Stomach (tissue), 9 donors: Measurements from ENCODE around the gene RYR3. TPM values are rescaled to one million over a fixed set of nuclear protein-coding genes. Genes with fewer than 3 reads are reported as not detected.

Experiments
- DNase-seq, 2 donors: peaks; one replicate each; pipeline versions ENCODE4 v3.0.0 to v3.0.0-alpha.2; 2013 to 2019
- H3K27ac ChIP-seq, 5 donors: fragments of 200-600 bp in 4 of 5; sonication (generic) in 4 of 5; one replicate each; pipeline ENCODE4 v1.5.1; 2013 to 2019; ENCODE audit warnings: mild to moderate bottlenecking in 1 of 5, moderate library complexity in 1 of 5
- H3K27me3 ChIP-seq, 3 donors: fragments of 200-600 bp; sonication (generic); one replicate each; pipeline ENCODE4 v1.5.1; 2017 to 2019; ENCODE audit warnings: mixed run types in 1 of 3
- H3K36me3 ChIP-seq, 4 donors: fragments of 200-600 bp; sonication (generic); 1 replicate in 3 of 4; 2 replicates in 1 of 4; pipeline ENCODE4 v1.5.1; 2016 to 2019
- H3K4me1 ChIP-seq, 4 donors: fragments of 200-600 bp; sonication (generic); one replicate each; pipeline ENCODE4 v1.5.1; 2016 to 2019
- H3K4me3 ChIP-seq, 4 donors: fragments of 200-600 bp; sonication (generic) in 3 of 4; one replicate each; pipeline ENCODE4 v1.5.1; 2016 to 2019; ENCODE audit warnings: mild to moderate bottlenecking in 1 of 4
- H3K9me3 ChIP-seq, 4 donors: fragments of 200-600 bp; sonication (generic); one replicate each; pipeline ENCODE4 v1.5.1; 2016 to 2019
- EP300 ChIP-seq: sonication (generic); formaldehyde crosslinking; IDR thresholded peaks from one replicate; pipeline ENCODE4 v1.6.1; 2017; ENCODE audit warnings: antibody characterized with exemption
- POLR2A ChIP-seq, 4 donors: fragments of 450-650 bp; IDR thresholded peaks; one replicate each; pipeline ENCODE4 v1.6.1; 2016; ENCODE audit warnings: antibody characterized with exemption in 4 of 4, control low read depth in 2 of 4, mild to moderate bottlenecking in 1 of 4, moderate library complexity in 1 of 4
- POLR2AphosphoS5 ChIP-seq, 3 donors: sonication (generic); formaldehyde crosslinking; IDR thresholded peaks; one replicate each; pipeline ENCODE4 v1.6.1; 2016; ENCODE audit warnings: antibody characterized with exemption in 3 of 3
- WGBS, 5 donors: extraction: QIAGEN DNeasy Blood & Tissue Kit in 3 of 5; methylation state at CpG; one replicate each; pipeline versions ENCODE4 v1.1.5 to v1.1.7; 2013 to 2018; 5-methylcytosine and 5-hydroxymethylcytosine counted together
- intact Hi-C: fragments of 100-400 bp; cut with DNase I; formaldehyde crosslinking; loops from one replicate; pipeline ENCODE4 v1.15.1; 2023; ENCODE audit warnings: low total_unique reads
- polyA plus RNA-seq, 3 donors: library from polyadenylated mRNA; stranded (reverse); fragments of 200-250 nt; gene quantifications; one replicate each; pipeline ENCODE4 v1.2.3, GENCODE V29; 2013
- total RNA-seq, 5 donors: library from RNA; depleted of rRNA; stranded (reverse); fragments of >200 nt; gene quantifications; one replicate each; pipeline versions ENCODE4 v1.1.0 to v1.2.3, GENCODE V29; 2014 to 2016
- TF ChIP-seq, protein P1 (sequence below), 7 experiments: fragments of 450-650 bp in 4 of 7; fragments of 200-600 bp in 3 of 7; sonication (generic) in 3 of 7; IDR thresholded peaks; one replicate each; pipeline ENCODE4 v1.5.1; 2016 to 2019; ENCODE audit warnings: antibody characterized with exemption in 7 of 7, control low read depth in 2 of 7, mild to moderate bottlenecking in 1 of 7
- donor health status: healthy with polysubstance abuse.
- donor health status: Bipolar disorder and iron deficiency.
- donor health status: healthy.

The RYR3 gene
- total and polyA plus RNA-seq, 8 donors, result 0.12 to 36.2 (median 4.0) TPM

DNA sequence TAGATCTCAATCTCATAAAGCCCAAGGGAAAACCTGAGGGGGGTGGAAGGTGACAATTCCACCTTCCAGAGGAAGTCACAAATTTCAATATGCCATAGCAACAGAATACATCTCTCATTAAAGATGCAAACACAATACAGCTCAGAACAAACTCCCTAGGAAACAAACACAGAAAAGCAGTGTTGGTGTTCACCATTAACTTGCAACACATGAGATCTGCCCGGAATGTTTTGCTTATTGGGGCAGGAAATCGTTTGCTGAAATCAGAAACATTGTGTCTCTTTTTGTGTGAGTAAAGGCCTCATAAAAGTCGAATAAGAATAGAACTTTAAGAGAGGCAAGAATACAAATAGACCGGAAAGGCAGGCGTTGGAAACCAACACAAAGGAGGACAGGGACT is 5.8 kb upstream of the RYR3 start:
- H3K27ac ChIP-seq, result no peak overlapping the region
- no peaks in the 10 kb centered on the region for H3K36me3 ChIP-seq
- no peaks in the 10 kb centered on the region for H3K4me1 ChIP-seq
- H3K9me3 ChIP-seq, result no peaks in the 10 kb centered on the region
- intact Hi-C loops, result no loop called here
- WGBS, 5 donors, result 56 to 68% (median 65%) methylated on average over 5 of the region's 5 CpGs
- H3K27me3 ChIP-seq, result peaks cover 0 to 26% (median 4%) of the 10 kb centered on the region in 3 donors
- H3K4me3 ChIP-seq, result no peak overlapping the region
- no peak for DNase-seq
- TF ChIP-seq POLR2AphosphoS5 (IDR thresholded peaks at IDR 0.05), result no peak
- TF ChIP-seq, protein P1, sequence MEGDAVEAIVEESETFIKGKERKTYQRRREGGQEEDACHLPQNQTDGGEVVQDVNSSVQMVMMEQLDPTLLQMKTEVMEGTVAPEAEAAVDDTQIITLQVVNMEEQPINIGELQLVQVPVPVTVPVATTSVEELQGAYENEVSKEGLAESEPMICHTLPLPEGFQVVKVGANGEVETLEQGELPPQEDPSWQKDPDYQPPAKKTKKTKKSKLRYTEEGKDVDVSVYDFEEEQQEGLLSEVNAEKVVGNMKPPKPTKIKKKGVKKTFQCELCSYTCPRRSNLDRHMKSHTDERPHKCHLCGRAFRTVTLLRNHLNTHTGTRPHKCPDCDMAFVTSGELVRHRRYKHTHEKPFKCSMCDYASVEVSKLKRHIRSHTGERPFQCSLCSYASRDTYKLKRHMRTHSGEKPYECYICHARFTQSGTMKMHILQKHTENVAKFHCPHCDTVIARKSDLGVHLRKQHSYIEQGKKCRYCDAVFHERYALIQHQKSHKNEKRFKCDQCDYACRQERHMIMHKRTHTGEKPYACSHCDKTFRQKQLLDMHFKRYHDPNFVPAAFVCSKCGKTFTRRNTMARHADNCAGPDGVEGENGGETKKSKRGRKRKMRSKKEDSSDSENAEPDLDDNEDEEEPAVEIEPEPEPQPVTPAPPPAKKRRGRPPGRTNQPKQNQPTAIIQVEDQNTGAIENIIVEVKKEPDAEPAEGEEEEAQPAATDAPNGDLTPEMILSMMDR (IDR thresholded peaks at IDR 0.05), result no peak
- no peak for TF ChIP-seq EP300
- TF ChIP-seq POLR2A (IDR thresholded peaks at IDR 0.05), result no peak

DNA sequence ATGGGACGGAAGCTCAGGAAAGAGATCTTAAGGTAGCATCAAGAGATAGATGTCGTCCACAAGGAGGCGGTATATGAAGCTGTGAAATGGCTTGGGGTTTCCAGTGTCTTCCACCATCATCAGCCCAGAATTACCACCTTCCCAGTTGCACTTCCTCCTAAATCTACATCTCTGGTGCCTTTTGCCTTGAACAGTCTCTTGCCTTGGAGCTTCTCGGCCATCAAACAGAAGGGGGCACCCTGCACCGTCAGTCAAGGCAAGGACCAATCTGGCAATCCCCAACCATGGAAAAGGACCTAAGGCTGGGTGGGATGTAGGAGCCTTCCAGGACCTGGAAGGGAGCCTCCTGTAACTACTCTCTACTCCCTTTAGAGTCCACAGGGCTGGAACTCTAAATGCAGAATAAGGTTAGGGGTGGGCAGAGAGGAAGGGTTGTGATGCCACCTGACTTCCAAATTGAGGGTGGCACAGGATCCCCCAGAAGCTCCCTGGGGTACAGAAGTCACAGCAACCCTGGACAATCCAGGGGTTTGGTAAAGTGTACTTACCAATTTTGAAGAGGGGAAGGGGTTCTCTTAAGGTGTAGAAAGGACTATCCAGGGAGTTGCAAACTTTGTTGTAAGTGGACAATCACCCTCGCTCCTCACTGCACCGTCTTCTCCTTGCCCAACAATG is 1.0 kb upstream of the RYR3 start:
- H3K4me1 ChIP-seq, result peaks cover 0 to 17% (median 4%) of the 10 kb centered on the region in 4 donors
- intact Hi-C loops, result no loop called here
- peak overlapping the region in 1 of 4 donors; percentile 41 for H3K4me3 ChIP-seq
- no peak overlapping the region for H3K27ac ChIP-seq
- H3K27me3 ChIP-seq, result peaks cover 0 to 51% (median 26%) of the 10 kb centered on the region in 3 donors
- DNase-seq, result peak in 1 of 2 donors; percentile 61
- TF ChIP-seq POLR2A (IDR thresholded peaks at IDR 0.05) (no peak), EP300 (no peak), POLR2AphosphoS5 (IDR thresholded peaks at IDR 0.05) (no peak)
- TF ChIP-seq, protein P1 (IDR thresholded peaks at IDR 0.05), result no peak
- 41 to 58% (median 48%) methylated on average over 7 of the region's 7 CpGs for WGBS, 5 donors
- H3K36me3 ChIP-seq, result no peaks in the 10 kb centered on the region
- no peaks in the 10 kb centered on the region for H3K9me3 ChIP-seq

DNA sequence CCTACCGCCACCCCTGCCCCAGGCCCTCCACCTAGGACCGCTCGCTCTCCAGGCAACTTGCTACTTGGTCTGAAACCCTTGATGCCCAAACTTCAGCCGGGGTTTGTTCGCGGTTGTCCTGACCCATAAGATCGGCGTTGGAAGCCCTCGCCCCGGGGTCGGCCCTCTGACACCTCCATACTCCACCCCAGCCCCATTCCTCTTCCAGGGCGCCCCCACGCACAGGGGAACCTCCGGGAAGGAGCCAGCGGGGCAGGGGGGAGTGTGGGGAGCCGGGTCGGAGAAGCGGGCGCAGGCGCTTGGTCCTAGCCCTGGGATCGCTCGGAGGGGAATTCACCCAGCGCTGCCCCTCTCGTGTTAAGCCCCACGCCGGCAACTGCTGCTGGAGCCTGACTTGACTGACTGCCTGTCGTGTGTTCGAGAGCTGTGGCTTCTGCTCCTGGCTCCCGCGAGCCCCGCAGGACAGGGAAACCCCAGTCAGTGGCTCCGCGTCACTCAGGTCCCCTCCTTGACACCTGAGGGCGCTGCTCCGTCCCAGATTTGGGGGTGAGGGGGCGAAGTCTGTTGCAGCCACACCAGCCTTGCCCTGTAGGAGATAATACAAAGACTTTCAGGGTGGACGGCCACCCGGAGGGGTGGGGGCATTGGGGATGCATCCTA is 675 bp downstream of the RYR3 start:
- 2 to 15% (median 4%) methylated on average over 23 to 38 of the region's 38 CpGs for WGBS, 5 donors
- H3K27me3 ChIP-seq, result peaks cover 0 to 51% (median 26%) of the 10 kb centered on the region in 3 donors

DNA sequence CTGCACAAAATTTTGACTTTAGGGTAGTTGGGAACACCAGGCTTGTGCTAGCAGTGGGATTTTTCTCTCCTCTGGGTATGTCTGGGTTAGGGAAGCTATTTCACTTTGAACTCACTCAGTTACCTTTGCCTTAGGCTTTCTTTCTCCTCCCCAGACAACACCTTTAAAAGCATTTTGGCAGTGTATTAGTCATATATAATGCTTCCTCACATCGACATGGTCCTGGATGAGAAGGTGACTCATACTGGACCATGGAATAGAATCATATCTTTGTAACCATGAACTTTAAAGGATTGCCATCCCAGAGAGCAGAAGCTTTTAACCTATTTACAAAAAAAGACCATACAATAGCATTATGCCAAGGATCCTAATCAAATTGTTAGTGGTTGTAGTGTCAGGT is 2.7 kb downstream of the RYR3 start:
- H3K4me1 ChIP-seq, result peaks cover 0 to 17% (median 4%) of the 10 kb centered on the region in 4 donors
- no peaks in the 10 kb centered on the region for H3K9me3 ChIP-seq
- H3K27me3 ChIP-seq, result peaks cover 0 to 55% (median 26%) of the 10 kb centered on the region in 3 donors
- intact Hi-C loops, result no loop called here
- WGBS, 5 donors, result 35 to 63% (median 62%) methylated on average over 1 of the region's 1 CpG
- no peak overlapping the region for H3K4me3 ChIP-seq
- no peak overlapping the region for H3K27ac ChIP-seq
- DNase-seq, result no peak
- H3K36me3 ChIP-seq, result no peaks in the 10 kb centered on the region
- TF ChIP-seq POLR2A (IDR thresholded peaks at IDR 0.05) (no peak), POLR2AphosphoS5 (IDR thresholded peaks at IDR 0.05) (no peak), EP300 (no peak)
- TF ChIP-seq, protein P1 (IDR thresholded peaks at IDR 0.05), result no peak

More for the DNA sequence above, 675 bp downstream of the RYR3 start:
- no peaks in the 10 kb centered on the region for H3K36me3 ChIP-seq
- H3K9me3 ChIP-seq, result no peaks in the 10 kb centered on the region
- intact Hi-C loops, result no loop called here
- peak overlapping the region in 3 of 5 donors; percentile 2 to 72 (median 25) for H3K27ac ChIP-seq
- peak in 1 of 2 donors; percentile 15 for DNase-seq
- no peak for TF ChIP-seq POLR2A (IDR thresholded peaks at IDR 0.05)
- no peak for TF ChIP-seq EP300
- no peak for TF ChIP-seq POLR2AphosphoS5 (IDR thresholded peaks at IDR 0.05)
- TF ChIP-seq, protein P1 (IDR thresholded peaks at IDR 0.05), result no peak
- H3K4me3 ChIP-seq, result peak overlapping the region; percentile 41 to 46 (median 44)
- peaks cover 0 to 17% (median 4%) of the 10 kb centered on the region in 4 donors for H3K4me1 ChIP-seq
